GM18511 (cell line): ENCODE measurements around the gene RAP1GAP2.

Experiments
- ATAC-seq: cut with Tn5 transposase; IDR thresholded peaks from one replicate; pipeline ENCODE4 v1.9.1; 2021; ENCODE audit warnings: mild to moderate bottlenecking, moderate library complexity; ENCODE audit not compliant: unreplicated experiment

RAP1GAP2 gene

GRCh38 chr17:2906901-2907300, 110.7 kb downstream of the RAP1GAP2 start:
- no peak for ATAC-seq

- ATAC-seq, result no peak
Measured at GRCh38 chr17:2909175-2909845, 113.1 kb downstream of the RAP1GAP2 start.

- ATAC-seq, result no peak
Measured at GRCh38 chr17:2909846-2910234, 113.6 kb downstream of the RAP1GAP2 start.

- ATAC-seq, result no peak
Measured at GRCh38 chr17:2911035-2911754, 115.0 kb downstream of the RAP1GAP2 start.

DNA sequence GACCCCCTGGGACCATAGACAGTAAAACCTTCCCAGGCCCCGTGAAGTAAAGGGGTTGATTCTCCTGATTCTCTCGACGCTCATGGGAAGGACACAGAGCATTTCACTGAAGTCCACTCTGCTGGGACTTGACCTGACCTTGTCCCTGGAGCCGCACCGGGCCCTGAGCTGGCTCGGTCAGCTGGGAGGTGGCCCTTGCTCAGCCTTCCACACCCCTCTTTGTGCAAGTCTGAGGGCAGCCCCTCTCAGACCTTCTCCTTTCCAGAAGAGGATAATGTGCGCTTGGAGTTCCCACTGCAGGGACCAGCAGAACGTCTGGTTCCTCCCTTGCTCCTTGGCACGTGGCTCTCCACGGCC, 115.5 kb downstream of the RAP1GAP2 start:
- no peak for ATAC-seq

DNA sequence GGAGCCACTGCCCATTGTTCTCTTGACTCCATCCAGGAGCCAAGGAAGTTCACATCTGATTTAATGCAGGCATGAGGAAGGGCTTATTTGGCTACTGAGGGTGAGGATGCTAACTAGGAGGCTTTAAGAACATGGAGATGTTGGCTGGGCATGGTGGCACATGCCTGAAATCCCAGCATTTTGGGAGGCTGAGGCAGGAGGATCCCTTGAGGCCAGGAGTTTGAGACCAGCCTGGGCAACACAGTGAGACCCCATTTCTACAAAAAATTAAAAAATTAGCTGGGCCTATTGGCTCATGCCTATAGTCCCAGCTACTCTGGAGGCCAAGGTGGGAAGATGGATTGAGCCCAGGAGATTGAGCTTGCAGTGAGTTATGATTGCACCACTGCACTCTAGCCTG, 116.5 kb downstream of the RAP1GAP2 start:
- ATAC-seq, result no peak

DNA sequence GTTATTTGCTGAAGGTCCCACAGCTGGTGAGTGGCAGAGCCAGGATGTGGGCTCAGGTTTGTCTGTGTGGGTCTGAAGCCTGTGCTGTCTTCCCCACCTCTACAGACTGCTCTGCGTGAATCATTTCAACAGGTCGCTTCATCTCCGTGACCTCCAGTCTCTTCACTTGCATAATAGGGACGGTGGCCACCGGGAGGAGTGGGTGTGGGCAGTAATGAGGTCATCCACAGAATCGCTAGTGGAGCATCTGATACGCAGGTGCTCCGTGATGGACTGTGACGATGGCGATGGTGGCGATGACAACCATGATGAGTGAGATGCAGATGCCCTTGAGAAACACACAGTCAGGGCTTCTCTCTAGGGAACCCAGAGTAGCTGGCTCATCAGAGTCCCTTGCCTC, 120.2 kb downstream of the RAP1GAP2 start:
- no peak for ATAC-seq

GRCh38 chr17:2921443-2921842, 125.2 kb downstream of the RAP1GAP2 start:
- no peak for ATAC-seq

- no peak for ATAC-seq
Measured at GRCh38 chr17:2924211-2924610, 128.0 kb downstream of the RAP1GAP2 start.

- no peak for ATAC-seq
Measured at GRCh38 chr17:2925011-2925410, 128.8 kb downstream of the RAP1GAP2 start.

- no peak for ATAC-seq
Measured at GRCh38 chr17:2926019-2926650, 129.9 kb downstream of the RAP1GAP2 start.

DNA sequence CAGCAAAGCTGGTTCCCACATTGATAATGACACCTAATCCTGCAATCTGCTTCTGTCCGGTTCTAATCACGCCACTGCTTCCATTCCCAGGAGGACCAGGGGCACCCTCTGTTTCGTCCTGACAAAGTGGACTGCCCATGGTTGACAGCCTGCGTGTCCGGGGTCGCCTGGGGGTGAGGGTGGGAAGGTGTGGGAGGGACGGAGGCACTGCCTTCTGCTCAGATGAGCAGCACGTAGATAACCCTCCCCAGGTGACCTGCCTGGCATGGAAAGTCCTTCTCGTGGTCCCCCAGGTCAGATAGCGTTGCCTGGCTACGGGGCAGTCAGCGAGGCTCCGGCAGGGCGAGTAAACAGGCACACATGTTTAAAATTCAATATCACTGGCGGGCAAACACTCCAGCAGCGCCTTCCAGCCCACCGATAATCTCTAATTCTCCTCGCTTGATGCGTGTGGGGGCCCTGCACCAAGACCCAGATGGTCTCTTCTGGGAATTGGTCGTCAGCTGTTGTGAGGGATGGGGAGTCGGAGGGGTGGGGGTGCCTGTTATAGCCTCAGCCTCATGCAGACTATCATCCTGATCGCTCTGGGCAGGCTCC, 132.2 kb downstream of the RAP1GAP2 start:
- no peak for ATAC-seq

GRCh38 chr17:2929881-2930533, 133.8 kb downstream of the RAP1GAP2 start:
- ATAC-seq, result no peak

- ATAC-seq, result no peak
Measured at GRCh38 chr17:2931876-2932275, 135.6 kb downstream of the RAP1GAP2 start.

DNA sequence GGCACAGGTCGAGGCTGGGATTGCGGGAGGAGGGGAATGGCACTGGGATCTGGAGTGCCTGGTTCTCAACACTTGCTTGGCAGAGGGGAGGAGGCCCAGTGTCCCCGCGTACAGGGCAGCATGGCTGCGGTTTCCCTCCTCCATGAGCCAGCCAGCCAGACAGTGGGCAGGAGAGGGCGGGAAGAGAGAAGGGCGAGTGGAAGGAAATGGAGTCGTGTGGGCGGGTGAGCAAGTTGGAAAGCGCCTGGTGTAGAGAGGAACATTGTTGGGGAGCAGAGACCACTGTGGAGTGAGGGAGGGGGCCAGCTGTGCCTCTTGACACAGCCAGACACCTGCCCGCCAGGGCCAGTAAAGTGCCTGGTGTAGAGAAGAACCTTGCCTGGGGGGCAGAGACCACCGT, 136.7 kb downstream of the RAP1GAP2 start:
- ATAC-seq, result no peak

DNA sequence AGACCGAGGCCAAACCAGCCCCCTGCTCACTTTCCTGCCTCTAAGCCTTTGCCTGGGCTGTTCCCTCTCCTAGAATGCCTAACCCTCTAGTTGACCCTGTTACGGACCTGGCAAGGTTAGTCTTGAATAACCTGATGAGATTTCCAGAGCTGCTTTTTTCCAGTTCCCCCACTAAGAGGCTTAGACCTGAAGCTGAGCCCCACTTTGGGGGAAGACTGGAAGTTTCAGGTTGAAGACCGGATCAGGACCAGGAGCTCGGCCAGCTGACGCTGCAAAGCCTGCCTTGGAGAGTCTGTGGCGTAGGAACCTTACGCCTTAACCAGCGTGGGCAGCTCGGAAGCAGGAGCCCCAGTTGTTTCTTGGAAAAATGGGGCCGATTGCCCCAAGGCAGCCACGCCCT, 137.4 kb downstream of the RAP1GAP2 start:
- no peak for ATAC-seq

- no peak for ATAC-seq
Measured at GRCh38 chr17:2935632-2936031, 139.4 kb downstream of the RAP1GAP2 start.

DNA sequence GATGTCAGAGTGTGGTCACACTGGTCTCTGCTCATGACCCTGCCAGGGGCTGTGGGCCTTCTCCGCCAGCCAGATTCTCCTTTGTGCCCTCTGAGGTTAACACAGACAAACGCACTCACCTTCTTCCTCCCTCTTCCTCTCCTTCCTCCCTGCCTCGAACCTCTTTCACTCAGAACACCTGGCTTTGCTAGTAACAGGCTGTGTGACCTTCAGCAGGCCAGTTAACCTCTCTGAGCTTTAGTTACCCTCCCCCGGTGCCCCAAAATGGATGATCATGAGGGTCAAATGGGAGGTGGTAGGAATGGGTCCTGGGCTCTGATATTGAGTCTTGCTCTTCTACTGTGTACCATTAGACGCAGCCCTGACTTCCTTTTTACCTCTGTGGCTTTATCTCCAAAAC, 140.1 kb downstream of the RAP1GAP2 start:
- ATAC-seq, result no peak

GRCh38 chr17:2936771-2937321, 140.6 kb downstream of the RAP1GAP2 start:
- no peak for ATAC-seq

DNA sequence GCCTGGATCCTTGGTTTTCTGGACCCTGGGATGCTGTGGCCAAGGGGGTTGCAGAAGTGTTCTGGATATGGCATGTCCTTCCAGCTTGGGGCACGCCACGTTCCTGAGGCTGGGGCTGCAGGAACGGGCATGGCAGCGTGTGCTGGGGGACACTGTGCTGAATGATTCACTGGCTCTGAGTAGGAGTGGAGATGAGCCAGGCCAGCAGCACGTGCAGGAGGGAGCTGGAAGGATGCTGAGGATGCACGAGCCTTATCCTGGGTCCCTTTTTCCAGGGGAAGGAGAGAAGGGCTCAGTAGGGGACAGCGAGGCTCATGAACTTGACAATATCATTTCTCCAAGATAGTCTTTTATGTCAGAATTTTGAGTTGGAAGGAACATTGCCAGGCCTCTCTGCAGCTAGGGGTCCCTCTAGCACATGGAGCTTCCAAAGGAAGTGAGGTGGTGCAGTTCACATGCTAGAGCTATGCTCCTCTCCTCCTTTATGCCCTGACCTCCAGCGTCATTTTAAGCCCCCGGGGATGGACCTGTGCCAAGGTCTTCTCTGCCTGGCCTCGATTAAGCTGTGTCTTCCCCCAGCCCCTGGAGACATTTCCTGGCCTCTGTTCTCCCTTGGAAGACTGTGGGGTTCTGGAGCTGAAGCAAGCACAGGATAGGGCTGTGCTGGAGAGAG, 141.2 kb downstream of the RAP1GAP2 start:
- no peak for ATAC-seq
